ENCODE data around the gene RBP2.

DNA sequence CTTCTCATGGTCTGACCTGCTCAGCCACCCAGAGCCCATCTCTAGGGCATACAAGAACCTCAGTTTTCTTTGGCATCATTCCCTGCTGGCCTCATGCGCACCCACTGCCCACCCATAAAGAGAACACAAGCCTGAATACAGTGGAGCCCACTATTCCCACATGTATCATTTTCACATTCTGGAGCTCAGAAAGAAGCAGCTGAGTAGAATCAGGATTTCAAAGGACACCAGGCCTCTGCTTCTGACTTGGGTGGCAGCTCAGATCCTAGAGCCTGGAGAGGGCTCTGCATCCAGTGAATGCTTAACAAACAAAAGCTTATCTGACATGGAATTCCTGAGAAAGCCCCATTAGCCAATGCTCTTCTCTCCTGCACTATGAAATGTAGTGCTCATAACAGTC, 34.7 kb downstream of the RBP2 start:
- no peak for TF ChIP-seq POLR2A (IDR thresholded peaks at IDR 0.05; ENCODE audit: low read length)
- TF ChIP-seq GATA1 (IDR thresholded peaks at IDR 0.05; ENCODE audit: low read depth, low read length), result no peak

All from erythroblast (primary cell).